Neural progenitor cell (in vitro differentiated cells): ENCODE measurements around the gene XPO5.

Experiments
- CTCF ChIP-seq: fragments of 200-600 bp; sonication (generic); IDR thresholded peaks from 2 replicates; pipeline ENCODE4 v1.5.1; 2017; ENCODE audit warnings: antibody characterized with exemption, mild to moderate bottlenecking
- EZH2phosphoT487 ChIP-seq: fragments of 200-600 bp; sonication (generic); IDR thresholded peaks from 2 replicates; pipeline ENCODE4 v1.6.1; 2017; ENCODE audit warnings: antibody characterized with exemption

- TF ChIP-seq CTCF (no peak), EZH2phosphoT487 (no peak)
Observed at GRCh38 chr6:43616725-43617472, 41.1 kb upstream of the XPO5 start.
